Transverse colon (tissue), 4 donors: ENCODE data around the gene IL3. TPM values are rescaled to one million over a fixed set of nuclear protein-coding genes. Genes with fewer than 3 reads are reported as not detected.

Source experiments
- DNase-seq: peaks from one replicate; pipeline ENCODE4 v3.0.0-alpha.2; 2019
- H3K27ac ChIP-seq, 4 donors: fragments of 200-600 bp; sonication (generic); 2 replicates each; pipeline ENCODE4 v1.5.1; 2016 to 2018; ENCODE audit warnings: inconsistent platforms in 4 of 4
- H3K27me3 ChIP-seq: fragments of 200-600 bp; sonication (generic); 2 replicates; pipeline ENCODE4 v1.5.1; 2017; ENCODE audit warnings: inconsistent platforms
- H3K36me3 ChIP-seq, 4 donors: fragments of 200-600 bp; sonication (generic); 2 replicates each; pipeline ENCODE4 v1.5.1; 2017 to 2019; ENCODE audit warnings: inconsistent platforms in 4 of 4
- H3K4me1 ChIP-seq, 4 donors: fragments of 200-600 bp; sonication (generic); 2 replicates each; pipeline ENCODE4 v1.5.1; 2017 to 2020; ENCODE audit warnings: inconsistent platforms in 4 of 4
- H3K4me3 ChIP-seq, 4 donors: fragments of 200-600 bp; sonication (generic); 1 replicate in 1 of 4; 2 replicates in 3 of 4; pipeline versions ENCODE4 v1.5.1 to v1.6.1; 2017 to 2019; ENCODE audit warnings: inconsistent platforms in 4 of 4
- H3K9me3 ChIP-seq, 2 donors: fragments of 200-600 bp; sonication (generic); 2 replicates each; pipeline ENCODE4 v1.5.1; 2017 to 2019; ENCODE audit warnings: inconsistent platforms in 2 of 2
- CTCF ChIP-seq, 5 experiments: fragments of 200-600 bp in 3 of 5; fragments of 450-650 bp in 2 of 5; sonication (generic) in 3 of 5; IDR thresholded peaks; 1 replicate in 2 of 5; 2 replicates in 3 of 5; pipeline ENCODE4 v1.5.1; 2016 to 2017; ENCODE audit warnings: antibody characterized with exemption in 5 of 5, inconsistent platforms in 3 of 5, mild to moderate bottlenecking in 2 of 5, moderate library complexity in 1 of 5
- EP300 ChIP-seq: sonication (generic); formaldehyde crosslinking; IDR thresholded peaks from one replicate; pipeline ENCODE4 v1.6.1; 2017; ENCODE audit warnings: antibody characterized with exemption, low read depth
- POLR2A ChIP-seq: fragments of 450-650 bp; IDR thresholded peaks from one replicate; pipeline ENCODE4 v1.6.1; 2016; ENCODE audit warnings: antibody characterized with exemption, mild to moderate bottlenecking, moderate library complexity
- POLR2AphosphoS5 ChIP-seq, 3 donors: sonication (generic); formaldehyde crosslinking; IDR thresholded peaks; one replicate each; pipeline ENCODE4 v1.6.1; 2016; ENCODE audit warnings: antibody characterized with exemption in 3 of 3
- WGBS, 2 donors: methylation state at CpG; one replicate each; pipeline ENCODE4 v1.1.5; 2018; ENCODE audit warnings: low coverage in 1 of 2; 5-methylcytosine and 5-hydroxymethylcytosine counted together
- in situ Hi-C, 4 donors: fragments of 200-750 bp; cut with MboI; loops; one replicate each; pipeline versions ENCODE4 v1.15.0 to v1.15.1; 2017; ENCODE audit warnings: low sequenced_read_pairs in 3 of 4, low pct_ligation_motif_present in 1 of 4, low pct_unique_long_range_greater_than_20kb in 1 of 4
- intact Hi-C: fragments of 100-400 bp; cut with DNase I; formaldehyde crosslinking; loops from one replicate; pipeline ENCODE4 v1.15.1; 2023; ENCODE audit warnings: low total_unique reads
- total RNA-seq, 4 donors: library from RNA; depleted of rRNA; stranded (reverse); fragments of >200 nt; gene quantifications; one replicate each; pipeline ENCODE4 v1.1.0, GENCODE V29; 2016

Gene IL3
- total RNA-seq, 4 donors from 2014 or later = not detected

GRCh38 chr5:132033122-132033521 lies 27.3 kb upstream of the IL3 start:
- intact Hi-C loops = no loop called here
- in situ Hi-C loops = no loop called here
- H3K27me3 ChIP-seq = no peaks in the 10 kb centered on the region
- WGBS, 2 donors = 63 to 70% methylated on average over 4 of the region's 4 CpGs
- TF ChIP-seq POLR2AphosphoS5 (IDR thresholded peaks at IDR 0.05) (no peak), CTCF (IDR thresholded peaks at IDR 0.05) (no peak), EP300 (no peak), POLR2A (no peak)
- no peaks in the 10 kb centered on the region for H3K9me3 ChIP-seq
- H3K36me3 ChIP-seq = no peaks in the 10 kb centered on the region
- H3K27ac ChIP-seq = no peak overlapping the region
- no peak overlapping the region for H3K4me3 ChIP-seq
- no peak for DNase-seq
- no peaks in the 10 kb centered on the region for H3K4me1 ChIP-seq

GRCh38 chr5:132037353-132037752 lies 23.1 kb upstream of the IL3 start:
- WGBS, 2 donors = 36 to 38% methylated on average over 2 of the region's 2 CpGs
- in situ Hi-C loops = no loop called here
- no peak for TF ChIP-seq POLR2AphosphoS5 (IDR thresholded peaks at IDR 0.05)
- TF ChIP-seq POLR2A = no peak
- TF ChIP-seq EP300 = no peak
- TF ChIP-seq CTCF (IDR thresholded peaks at IDR 0.05) = no peak
- no peaks in the 10 kb centered on the region for H3K27me3 ChIP-seq
- no peaks in the 10 kb centered on the region for H3K36me3 ChIP-seq
- no peak overlapping the region for H3K4me3 ChIP-seq
- H3K9me3 ChIP-seq = no peaks in the 10 kb centered on the region
- H3K4me1 ChIP-seq = no peaks in the 10 kb centered on the region
- no peak overlapping the region for H3K27ac ChIP-seq
- intact Hi-C loops = no loop called here
- DNase-seq = no peak

GRCh38 chr5:132044207-132044606 lies 16.2 kb upstream of the IL3 start:
- no peak overlapping the region for H3K27ac ChIP-seq
- in situ Hi-C loops = no loop called here

GRCh38 chr5:132046880-132047299 lies 13.6 kb upstream of the IL3 start:
- in situ Hi-C loops = no loop called here

More at GRCh38 chr5:132044207-132044606, 16.2 kb upstream of the IL3 start:
- Histone ChIP-seq H3K4me1 (no peaks in the 10 kb centered on the region), H3K27me3 (peaks cover 3% of the 10 kb centered on the region), H3K36me3 (no peaks in the 10 kb centered on the region), H3K4me3 (no peak overlapping the region), H3K9me3 (no peaks in the 10 kb centered on the region)
- no peak for DNase-seq
- intact Hi-C loops = no loop called here
- 67 to 69% methylated on average over 1 to 10 of the region's 10 CpGs for WGBS, 2 donors
- TF ChIP-seq EP300 (no peak), CTCF (IDR thresholded peaks at IDR 0.05) (no peak), POLR2AphosphoS5 (IDR thresholded peaks at IDR 0.05) (no peak), POLR2A (no peak)

More at GRCh38 chr5:132046880-132047299, 13.6 kb upstream of the IL3 start:
- Histone ChIP-seq H3K27ac (no peak overlapping the region), H3K4me1 (no peaks in the 10 kb centered on the region), H3K4me3 (no peak overlapping the region), H3K9me3 (no peaks in the 10 kb centered on the region), H3K36me3 (no peaks in the 10 kb centered on the region), H3K27me3 (peaks cover 3% of the 10 kb centered on the region)
- 87 to 89% methylated on average over 3 to 7 of the region's 7 CpGs for WGBS, 2 donors
- no peak for TF ChIP-seq EP300
- TF ChIP-seq POLR2A = no peak
- TF ChIP-seq CTCF (IDR thresholded peaks at IDR 0.05) = no peak
- TF ChIP-seq POLR2AphosphoS5 (IDR thresholded peaks at IDR 0.05) = no peak
- no peak for DNase-seq
- intact Hi-C loops = no loop called here
